OCI-LY3 (cell line): Measurements from ENCODE around the gene CLSTN1.

Experiments
- CTCF ChIP-seq: fragments of 200-600, 300-600 bp; sonication (generic); IDR thresholded peaks from 2 replicates; pipeline ENCODE4 v1.5.1; 2014; ENCODE audit warnings: antibody characterized with exemption, low read length, low read depth
- EZH2phosphoT487 ChIP-seq: fragments of 200-600 bp; shearing (Covaris generic); IDR thresholded peaks from 2 replicates; pipeline ENCODE4 v1.6.1; 2018; ENCODE audit warnings: antibody characterized with exemption, mixed run types, low read depth

- TF ChIP-seq CTCF (no peak), EZH2phosphoT487 (no peak)
These were observed 63.8 kb downstream of the CLSTN1 start for GRCh38 chr1:9759939-9760338.
